Trophoblast cell (in vitro differentiated cells and primary cell): Measurements from ENCODE around the gene ZNF32.

Experiments used
- DNase-seq, 2 donors: peaks; one replicate each; pipeline ENCODE4 v3.0.0-alpha.2; 2016
- H2AFZ ChIP-seq: 2 replicates; pipeline ENCODE4 v1.6.1; 2013; ENCODE audit warnings: low read length, moderate library complexity, mild to moderate bottlenecking; ENCODE audit not compliant: insufficient read depth, poor library complexity
- H2AK5ac ChIP-seq: 2 replicates; pipeline ENCODE4 v1.6.1; 2013; ENCODE audit warnings: mild to moderate bottlenecking, low read length
- H2BK120ac ChIP-seq: 2 replicates; pipeline ENCODE4 v1.6.1; 2013; ENCODE audit warnings: low read length, mild to moderate bottlenecking, moderate library complexity; ENCODE audit not compliant: insufficient read depth, poor library complexity
- H2BK12ac ChIP-seq: 2 replicates; pipeline ENCODE4 v1.6.1; 2013; ENCODE audit warnings: mild to moderate bottlenecking, low read length, moderate library complexity
- H2BK5ac ChIP-seq: 2 replicates; pipeline ENCODE4 v1.6.1; 2013; ENCODE audit warnings: low read length, low read depth, moderate library complexity, mild to moderate bottlenecking; ENCODE audit not compliant: poor library complexity
- H3K14ac ChIP-seq: 2 replicates; pipeline ENCODE4 v1.6.1; 2013; ENCODE audit warnings: mild to moderate bottlenecking, low read length
- H3K18ac ChIP-seq: 2 replicates; pipeline ENCODE4 v1.6.1; 2013; ENCODE audit warnings: mild to moderate bottlenecking, low read length
- H3K23ac ChIP-seq: 2 replicates; pipeline ENCODE4 v1.6.1; 2013; ENCODE audit warnings: low read length
- H3K27ac ChIP-seq: 2 replicates; pipeline ENCODE4 v1.5.1; 2013; ENCODE audit warnings: low read depth, mild to moderate bottlenecking, inconsistent platforms, low read length, moderate library complexity
- H3K27me3 ChIP-seq: 2 replicates; pipeline ENCODE4 v1.6.1; 2013; ENCODE audit warnings: inconsistent platforms, mild to moderate bottlenecking, low read length, moderate library complexity; ENCODE audit not compliant: insufficient read depth
- H3K36me3 ChIP-seq, 2 experiments: 1 replicate in 1 of 2; 2 replicates in 1 of 2; pipeline ENCODE4 v1.6.1; 2013; ENCODE audit warnings: low read length in 2 of 2, mild to moderate bottlenecking in 2 of 2, moderate library complexity in 1 of 2; ENCODE audit not compliant: insufficient read depth in 2 of 2, control insufficient read depth in 1 of 2
- H3K4ac ChIP-seq: 2 replicates; pipeline ENCODE4 v1.6.1; 2013; ENCODE audit warnings: low read depth, mild to moderate bottlenecking, low read length, moderate library complexity
- H3K4me1 ChIP-seq, 2 experiments: 1 replicate in 1 of 2; 2 replicates in 1 of 2; pipeline ENCODE4 v1.6.1; 2013; ENCODE audit warnings: low read length in 2 of 2, mild to moderate bottlenecking in 2 of 2, moderate library complexity in 1 of 2; ENCODE audit not compliant: insufficient read depth in 2 of 2, control insufficient read depth in 1 of 2
- H3K4me2 ChIP-seq: 2 replicates; pipeline ENCODE4 v1.6.1; 2013; ENCODE audit warnings: inconsistent platforms, mild to moderate bottlenecking, low read length, moderate library complexity
- H3K4me3 ChIP-seq: 2 replicates; pipeline ENCODE4 v1.5.1; 2013; ENCODE audit warnings: mild to moderate bottlenecking, low read depth, low read length, inconsistent platforms
- H3K79me1 ChIP-seq: one replicate; pipeline ENCODE4 v1.6.1; 2013; ENCODE audit warnings: low read length
- H3K79me2 ChIP-seq: 2 replicates; pipeline ENCODE4 v1.6.1; 2013; ENCODE audit warnings: low read length, mild to moderate bottlenecking; ENCODE audit not compliant: control insufficient read depth, insufficient read depth, poor library complexity
- H3K9ac ChIP-seq: 2 replicates; pipeline ENCODE4 v1.6.1; 2013; ENCODE audit warnings: mild to moderate bottlenecking, low read length
- H3K9me3 ChIP-seq: 2 replicates; pipeline ENCODE4 v1.6.1; 2013; ENCODE audit warnings: low read depth, mild to moderate bottlenecking, control low read depth, inconsistent platforms, low read length; ENCODE audit not compliant: insufficient read depth
- H4K12ac ChIP-seq: 2 replicates; pipeline ENCODE4 v1.6.1; 2013; ENCODE audit warnings: low read depth, mild to moderate bottlenecking, low read length, moderate library complexity
- H4K8ac ChIP-seq: 2 replicates; pipeline ENCODE4 v1.6.1; 2013; ENCODE audit warnings: low read depth, mild to moderate bottlenecking, low read length, moderate library complexity
- H4K91ac ChIP-seq: one replicate; pipeline ENCODE4 v1.6.1; 2013; ENCODE audit warnings: low read depth, mild to moderate bottlenecking, low read length, moderate library complexity
- WGBS: extraction: QIAGEN DNeasy Blood & Tissue Kit; methylation state at CpG from one replicate; pipeline ENCODE4 v1.1.7; 2013; ENCODE audit warnings: missing lambda C conversion rate; ENCODE audit not compliant: insufficient read length, insufficient coverage; ENCODE audit errors: extremely low coverage; 5-methylcytosine and 5-hydroxymethylcytosine counted together

ZNF32 gene

GRCh38 chr10:43666552-43666951, 17.9 kb upstream of the ZNF32 start:
- no peak for DNase-seq
- Histone ChIP-seq H3K79me1 (no peaks in the 10 kb centered on the region), H2BK5ac (no peak overlapping the region), H2BK12ac (no peak overlapping the region), H3K4me3 (no peak overlapping the region), H3K27ac (no peak overlapping the region), H3K27me3 (no peaks in the 10 kb centered on the region), H2AFZ (no peak overlapping the region), H3K14ac (no peak overlapping the region), H3K23ac (no peak overlapping the region), H3K4me2 (no peak overlapping the region), H3K18ac (no peak overlapping the region), H3K9me3 (peaks cover 3% of the 10 kb centered on the region), H3K79me2 (no peaks in the 10 kb centered on the region), H4K12ac (no peak overlapping the region), H4K8ac (no peak overlapping the region), H3K9ac (no peak overlapping the region), H4K91ac (no peak overlapping the region), H2BK120ac (no peak overlapping the region), H3K4me1 (no peaks in the 10 kb centered on the region), H2AK5ac (no peak overlapping the region), H3K36me3 (no peaks in the 10 kb centered on the region), H3K4ac (no peak overlapping the region)
- WGBS: no CpG with 5 or more reads among the region's 9 CpGs

- DNase-seq: no peak
- H3K27ac ChIP-seq: no peak overlapping the region
- no CpG with 5 or more reads among the region's 3 CpGs for WGBS
- H4K91ac ChIP-seq: no peak overlapping the region
- H3K79me1 ChIP-seq: no peaks in the 10 kb centered on the region
- H3K4me2 ChIP-seq: no peak overlapping the region
- H3K9me3 ChIP-seq: no peaks in the 10 kb centered on the region
- H2BK12ac ChIP-seq: no peak overlapping the region
- no peak overlapping the region for H3K14ac ChIP-seq
- no peak overlapping the region for H2BK120ac ChIP-seq
- no peak overlapping the region for H3K23ac ChIP-seq
- no peak overlapping the region for H3K9ac ChIP-seq
- no peak overlapping the region for H2BK5ac ChIP-seq
- no peaks in the 10 kb centered on the region for H3K4me1 ChIP-seq
- no peak overlapping the region for H4K12ac ChIP-seq
- no peak overlapping the region for H2AK5ac ChIP-seq
- no peak overlapping the region for H3K4me3 ChIP-seq
- no peak overlapping the region for H3K18ac ChIP-seq
- H3K4ac ChIP-seq: no peak overlapping the region
- H3K36me3 ChIP-seq: no peaks in the 10 kb centered on the region
- H3K27me3 ChIP-seq: no peaks in the 10 kb centered on the region
- no peak overlapping the region for H4K8ac ChIP-seq
- no peaks in the 10 kb centered on the region for H3K79me2 ChIP-seq
- no peak overlapping the region for H2AFZ ChIP-seq
Measured at GRCh38 chr10:43665054-43665453, 16.4 kb upstream of the ZNF32 start.

- no CpG with 5 or more reads among the region's 8 CpGs for WGBS
Measured at GRCh38 chr10:43658227-43658626, 9.5 kb upstream of the ZNF32 start.

GRCh38 chr10:43655311-43655710, 6.6 kb upstream of the ZNF32 start:
- Histone ChIP-seq H3K4me3 (peak overlapping the region; percentile 39), H3K4me2 (no peak overlapping the region), H3K27ac (no peak overlapping the region), H4K91ac (no peak overlapping the region), H3K4ac (no peak overlapping the region), H3K27me3 (no peaks in the 10 kb centered on the region), H3K36me3 (no peaks in the 10 kb centered on the region), H2BK5ac (no peak overlapping the region), H2BK120ac (no peak overlapping the region), H2BK12ac (no peak overlapping the region), H3K9me3 (peaks cover 3% of the 10 kb centered on the region), H4K8ac (no peak overlapping the region), H3K4me1 (no peaks in the 10 kb centered on the region), H3K79me2 (no peaks in the 10 kb centered on the region), H4K12ac (no peak overlapping the region), H2AFZ (no peak overlapping the region), H3K14ac (no peak overlapping the region), H3K23ac (no peak overlapping the region), H3K18ac (no peak overlapping the region), H3K79me1 (no peaks in the 10 kb centered on the region), H3K9ac (no peak overlapping the region), H2AK5ac (no peak overlapping the region)
- WGBS: no CpG with 5 or more reads among the region's 8 CpGs
- no peak for DNase-seq

More at GRCh38 chr10:43658227-43658626, 9.5 kb upstream of the ZNF32 start:
- peaks cover 3% of the 10 kb centered on the region for H3K9me3 ChIP-seq
- no peak overlapping the region for H2AFZ ChIP-seq
- no peak overlapping the region for H2BK5ac ChIP-seq
- no peak overlapping the region for H3K4me3 ChIP-seq
- no peak overlapping the region for H2AK5ac ChIP-seq
- no peak overlapping the region for H3K14ac ChIP-seq
- no peak overlapping the region for H3K4ac ChIP-seq
- H3K27me3 ChIP-seq: no peaks in the 10 kb centered on the region
- H4K8ac ChIP-seq: no peak overlapping the region
- no peak for DNase-seq
- H3K27ac ChIP-seq: no peak overlapping the region
- H3K4me1 ChIP-seq: no peaks in the 10 kb centered on the region
- H3K9ac ChIP-seq: no peak overlapping the region
- H3K79me1 ChIP-seq: no peaks in the 10 kb centered on the region
- no peaks in the 10 kb centered on the region for H3K36me3 ChIP-seq
- H3K23ac ChIP-seq: no peak overlapping the region
- H2BK12ac ChIP-seq: no peak overlapping the region
- H3K18ac ChIP-seq: no peak overlapping the region
- no peaks in the 10 kb centered on the region for H3K79me2 ChIP-seq
- H4K12ac ChIP-seq: no peak overlapping the region
- H2BK120ac ChIP-seq: no peak overlapping the region
- H4K91ac ChIP-seq: no peak overlapping the region
- no peak overlapping the region for H3K4me2 ChIP-seq
